CD4-positive, alpha-beta T cell treated with Interleukin-15 for 1 hour (primary cell): ENCODE data around the gene ACKR2.
A peak's percentile ranks its signal among the peaks of the same experiment; 100 is the strongest.
"Not testable (repeated sequence)": the region's sequence is repeated elsewhere in the genome, so short reads cannot be mapped to it uniquely, and the experiment has no call there.

Source experiments
- DNase-seq: peaks from one replicate; pipeline ENCODE4 v3.0.0-alpha.2; 2020

The ACKR2 gene

GRCh38 chr3:42801784-42802183 lies 7.5 kb upstream of the ACKR2 start:
- no peak for DNase-seq

GRCh38 chr3:42802876-42803413 lies 6.3 kb upstream of the ACKR2 start:
- no peak for DNase-seq

GRCh38 chr3:42803414-42804105 lies 5.7 kb upstream of the ACKR2 start:
- no peak for DNase-seq

GRCh38 chr3:42804106-42804830 lies 5.0 kb upstream of the ACKR2 start, which contains the start of gene HIGD1A:
Gene HIGD1A, minus strand, starts transcription at chr3:42804490. Its CDS starts 10,237 bp downstream, at chr3:42794253.
- DNase-seq = peak; percentile 94

GRCh38 chr3:42804831-42805132 lies 4.5 kb upstream of the ACKR2 start:
- no peak for DNase-seq

- no peak for DNase-seq
These were observed 4.0 kb upstream of the ACKR2 start for GRCh38 chr3:42805141-42805821.

GRCh38 chr3:42807929-42808328 lies 1.3 kb upstream of the ACKR2 start:
- no peak for DNase-seq

- not testable (repeated sequence) for DNase-seq
These were observed 1.5 kb downstream of the ACKR2 start for GRCh38 chr3:42810706-42811105.

GRCh38 chr3:42811118-42811883 lies 2.1 kb downstream of the ACKR2 start:
- not testable (repeated sequence) for DNase-seq

- DNase-seq = no peak
These were observed 5.0 kb downstream of the ACKR2 start for GRCh38 chr3:42814246-42814645.

- DNase-seq = no peak
These were observed 5.8 kb downstream of the ACKR2 start for GRCh38 chr3:42814914-42815507.

GRCh38 chr3:42815826-42816225 lies 6.6 kb downstream of the ACKR2 start:
- no peak for DNase-seq

GRCh38 chr3:42819351-42819965 lies 10.2 kb downstream of the ACKR2 start:
- DNase-seq = no peak

- DNase-seq = no peak
These were observed 11.5 kb downstream of the ACKR2 start for GRCh38 chr3:42820746-42821051.

GRCh38 chr3:42822828-42823227 lies 13.6 kb downstream of the ACKR2 start:
- DNase-seq = no peak

- DNase-seq = no peak
These were observed 14.1 kb downstream of the ACKR2 start for GRCh38 chr3:42823351-42823750.

GRCh38 chr3:42826141-42826540 lies 16.9 kb downstream of the ACKR2 start:
- no peak for DNase-seq

- no peak for DNase-seq
These were observed 17.8 kb downstream of the ACKR2 start for GRCh38 chr3:42827023-42827422.

GRCh38 chr3:42827654-42828053 lies 18.4 kb downstream of the ACKR2 start:
- no peak for DNase-seq

- no peak for DNase-seq
These were observed 19.9 kb downstream of the ACKR2 start for GRCh38 chr3:42829083-42829627.

- DNase-seq = no peak
These were observed 20.6 kb downstream of the ACKR2 start for GRCh38 chr3:42829628-42830436.
